ENCODE data around the gene GBP1.

DNA sequence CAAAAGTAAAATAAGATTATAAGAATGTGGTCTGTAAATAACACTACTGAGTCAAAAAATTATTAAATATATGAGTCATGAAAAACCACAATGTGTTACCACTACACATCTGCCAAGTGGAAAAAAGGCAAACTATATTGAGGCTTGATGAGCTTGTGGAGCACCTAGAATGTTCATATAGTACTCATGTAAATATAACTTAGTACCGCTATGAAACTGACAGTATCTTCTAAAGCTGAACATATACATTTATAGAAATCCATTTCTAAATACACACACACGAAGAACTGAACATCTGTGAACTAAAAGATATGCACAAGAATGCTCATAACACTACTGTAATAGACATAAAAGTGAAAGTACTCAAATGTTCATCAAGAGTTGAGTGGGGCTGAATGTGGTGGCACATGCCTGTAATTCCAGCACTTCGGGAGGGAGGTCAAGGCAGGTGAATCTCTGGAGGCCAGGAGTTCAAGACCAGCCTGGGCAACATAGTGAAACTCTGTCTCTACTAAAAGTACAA lies 23.8 kb downstream of the GBP1 start:
- TF ChIP-seq SIN3A (IDR thresholded peaks at IDR 0.05; ENCODE audit: borderline replicate concordance, insufficient read depth, low read length) (no peak), POLR2AphosphoS5 (IDR thresholded peaks at IDR 0.05; ENCODE audit: low read depth, low read length) (no peak)

Data from PFSK-1 (cell line).